H7 (cell line): ENCODE data around the gene PJA2. TPM values are rescaled to one million over a fixed set of nuclear protein-coding genes. Genes with fewer than 3 reads are reported as not detected.
"Not testable (repeated sequence)": the region's sequence is repeated elsewhere in the genome, so short reads cannot be mapped to it uniquely, and the experiment has no call there.

Experiments
- DNase-seq: peaks from one replicate; pipeline ENCODE4 v3.0.0; 2012
- H3K27me3 ChIP-seq: 2 replicates; pipeline ENCODE4 v1.6.0; 2011; ENCODE audit warnings: mild to moderate bottlenecking, low read length; ENCODE audit not compliant: control insufficient read depth, insufficient read depth
- H3K36me3 ChIP-seq: replicated peaks from 2 replicates; pipeline ENCODE4 v1.5.1; 2011; ENCODE audit warnings: low read length; ENCODE audit not compliant: control insufficient read depth, insufficient read depth
- H3K4me3 ChIP-seq: 2 replicates; pipeline ENCODE4 v1.5.1; 2011; ENCODE audit warnings: low read depth, mild to moderate bottlenecking, control low read depth, low read length, moderate library complexity; ENCODE audit not compliant: insufficient read depth
- total RNA-seq: library from RNA; depleted of rRNA; stranded (reverse); fragments of >200 nt; shearing (Covaris generic); gene quantifications from 2 replicates; pipeline ENCODE4 v1.2.3, GENCODE V29; 2014

PJA2 gene
- total RNA-seq, 1 experiment from 2014 or later, result 48.0 TPM

DNA sequence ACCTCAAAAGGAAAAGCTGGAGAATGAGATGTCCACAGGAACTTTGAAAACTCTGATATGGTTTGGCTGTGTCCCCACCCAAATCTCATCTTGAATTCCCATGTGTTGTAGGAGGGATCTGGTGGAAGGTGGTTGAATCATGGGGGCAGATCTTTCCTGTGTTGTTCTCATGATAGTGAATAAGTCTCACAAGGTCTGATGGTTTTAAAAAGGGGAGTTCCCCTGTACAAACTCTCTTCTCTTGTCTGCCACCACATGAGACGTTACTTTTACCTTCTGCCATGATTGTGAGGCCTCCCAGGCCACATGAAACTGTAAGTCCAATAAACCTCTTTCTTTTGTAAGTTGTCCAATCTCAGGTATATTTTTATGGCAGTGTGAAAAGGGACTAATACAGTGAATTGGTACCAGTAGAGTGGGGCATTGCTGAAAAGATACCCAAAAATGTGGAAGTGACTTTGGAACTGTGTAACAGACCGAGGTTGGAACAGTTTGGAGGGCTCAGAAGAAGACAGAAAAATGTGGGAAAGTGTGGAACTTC is 4.2 kb upstream of the PJA2 start:
- H3K36me3 ChIP-seq, H3K27me3 ChIP-seq, H3K4me3 ChIP-seq, DNase-seq: not testable (repeated sequence)

DNA sequence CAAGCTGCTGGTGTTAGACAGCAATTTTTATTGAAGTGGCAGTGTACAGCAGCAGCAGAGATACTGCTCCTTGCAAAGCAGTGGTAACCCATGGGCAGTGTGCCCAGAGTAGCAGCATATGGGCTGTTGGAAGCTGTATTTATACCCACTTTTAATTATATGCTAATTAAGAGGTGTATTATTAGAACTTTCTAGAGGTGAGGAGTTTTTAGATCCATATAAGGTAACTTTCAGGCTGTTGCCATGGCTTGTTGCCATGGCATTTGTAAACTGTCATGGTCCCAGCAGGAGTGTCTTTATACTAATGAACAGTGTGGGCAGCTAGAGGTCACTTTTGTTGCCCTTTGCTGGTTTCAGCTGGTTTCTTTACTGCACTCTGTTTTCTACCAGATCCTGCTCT is 3.7 kb upstream of the PJA2 start:
- H3K27me3 ChIP-seq, result no peaks in the 10 kb centered on the region
- no peak for DNase-seq
- no peak overlapping the region for H3K4me3 ChIP-seq
- H3K36me3 ChIP-seq, result no peaks in the 10 kb centered on the region

GRCh38 chr5:109412981-109413402 is 3.2 kb upstream of the PJA2 start:
- Histone ChIP-seq H3K36me3 (no peaks in the 10 kb centered on the region), H3K4me3 (no peak overlapping the region), H3K27me3 (no peaks in the 10 kb centered on the region)
- DNase-seq, result no peak

- Histone ChIP-seq H3K27me3 (no peaks in the 10 kb centered on the region), H3K4me3 (no peak overlapping the region), H3K36me3 (no peaks in the 10 kb centered on the region)
- DNase-seq, result no peak
Observed at GRCh38 chr5:109411627-109412026, 1.9 kb upstream of the PJA2 start.

DNA sequence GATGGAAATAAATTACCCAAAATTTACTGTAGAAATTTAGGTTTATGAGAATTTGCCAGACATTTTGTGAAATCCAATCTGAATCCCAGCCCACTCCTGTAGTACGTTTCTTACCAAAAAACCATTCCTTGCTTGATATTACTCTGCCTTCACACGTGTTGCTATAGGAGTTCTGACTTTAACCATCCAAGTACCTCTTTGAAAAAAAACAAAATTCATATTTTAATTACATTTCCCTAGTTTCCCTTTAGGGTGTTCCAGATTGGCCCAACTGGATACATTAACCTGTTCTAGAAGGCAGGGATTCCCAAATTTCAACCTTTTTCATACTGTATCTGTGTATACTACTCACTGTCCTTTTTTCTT is 1.4 kb upstream of the PJA2 start:
- DNase-seq, result no peak
- H3K4me3 ChIP-seq, result peak overlapping the region; percentile 56
- H3K36me3 ChIP-seq, result no peaks in the 10 kb centered on the region
- no peaks in the 10 kb centered on the region for H3K27me3 ChIP-seq

DNA sequence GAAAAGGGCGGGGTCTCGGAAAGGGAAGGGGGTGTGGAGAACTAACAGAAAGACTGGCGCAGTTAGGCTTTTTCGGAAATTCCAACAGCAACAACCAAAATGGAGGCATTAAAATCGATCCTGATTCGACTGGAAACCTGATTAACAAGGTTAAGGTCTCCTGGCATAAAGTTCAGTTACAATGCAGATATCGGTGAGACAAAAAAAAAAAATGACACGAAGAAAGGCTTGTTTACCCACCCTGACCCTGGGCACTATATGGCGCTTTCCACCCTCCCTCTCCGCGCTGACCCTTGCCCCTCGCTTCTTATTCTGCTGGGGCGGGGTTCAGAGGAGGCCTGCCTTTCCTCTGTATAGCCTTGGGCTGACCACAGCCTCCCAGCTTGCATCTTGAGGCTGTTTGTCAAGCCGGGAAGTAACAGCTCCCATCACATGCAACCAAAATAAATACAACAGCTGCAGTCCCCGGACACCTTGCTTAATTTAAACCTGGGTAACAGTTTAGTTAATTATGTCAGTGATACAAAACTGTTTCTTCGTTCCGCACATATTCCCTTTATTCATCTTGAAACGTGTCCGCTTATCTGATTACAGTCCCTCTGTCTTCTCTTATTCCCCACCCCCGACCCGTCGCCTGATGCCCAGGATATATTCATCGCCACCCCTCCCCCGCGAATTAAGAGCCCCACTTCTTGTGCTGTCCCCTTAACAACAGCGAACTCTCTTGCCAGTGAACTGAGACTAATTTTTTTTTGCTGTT is 795 bp upstream of the PJA2 start:
- DNase-seq, result peak; percentile 34
- H3K27me3 ChIP-seq, result no peaks in the 10 kb centered on the region
- peak overlapping the region; percentile 56 for H3K4me3 ChIP-seq
- no peaks in the 10 kb centered on the region for H3K36me3 ChIP-seq

GRCh38 chr5:109408991-109409843 is 557 bp downstream of the PJA2 start:
- Histone ChIP-seq H3K36me3 (no peaks in the 10 kb centered on the region), H3K4me3 (peak overlapping the region; percentile 88), H3K27me3 (no peaks in the 10 kb centered on the region)
- peak; percentile 72 for DNase-seq

- H3K27me3 ChIP-seq, result no peaks in the 10 kb centered on the region
- DNase-seq, result no peak
- no peaks in the 10 kb centered on the region for H3K36me3 ChIP-seq
- no peak overlapping the region for H3K4me3 ChIP-seq
Observed at GRCh38 chr5:109407913-109408312, 1.9 kb downstream of the PJA2 start.

- no peak for DNase-seq
- Histone ChIP-seq H3K36me3 (no peaks in the 10 kb centered on the region), H3K27me3 (no peaks in the 10 kb centered on the region), H3K4me3 (no peak overlapping the region)
Observed at GRCh38 chr5:109406719-109407118, 3.1 kb downstream of the PJA2 start.

DNA sequence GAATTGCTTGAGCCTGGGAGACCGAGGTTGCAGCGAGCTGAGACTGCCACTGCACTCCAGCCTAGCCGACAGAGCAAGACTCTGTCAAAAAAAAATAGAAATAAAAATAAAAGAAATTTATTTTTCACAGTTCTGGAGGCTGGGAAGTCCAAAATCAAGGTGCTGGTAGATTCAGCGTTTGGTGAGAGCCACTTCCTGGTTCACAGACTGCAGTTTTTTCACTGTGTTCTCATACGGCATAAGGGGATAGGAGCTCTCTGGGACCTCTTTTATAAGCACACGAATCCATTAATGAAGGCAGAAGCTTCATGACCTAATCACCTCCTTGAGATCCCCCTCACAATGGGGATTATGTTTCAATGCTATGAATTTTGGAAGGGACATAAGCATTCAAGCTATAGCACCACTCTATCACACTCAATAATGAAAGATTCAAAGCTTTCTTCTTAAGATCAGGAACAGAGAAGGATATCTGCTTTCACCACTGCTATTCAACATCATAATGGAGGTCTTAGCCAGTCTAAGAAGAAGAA is 5.3 kb downstream of the PJA2 start:
- no peak for DNase-seq
- no peaks in the 10 kb centered on the region for H3K27me3 ChIP-seq

DNA sequence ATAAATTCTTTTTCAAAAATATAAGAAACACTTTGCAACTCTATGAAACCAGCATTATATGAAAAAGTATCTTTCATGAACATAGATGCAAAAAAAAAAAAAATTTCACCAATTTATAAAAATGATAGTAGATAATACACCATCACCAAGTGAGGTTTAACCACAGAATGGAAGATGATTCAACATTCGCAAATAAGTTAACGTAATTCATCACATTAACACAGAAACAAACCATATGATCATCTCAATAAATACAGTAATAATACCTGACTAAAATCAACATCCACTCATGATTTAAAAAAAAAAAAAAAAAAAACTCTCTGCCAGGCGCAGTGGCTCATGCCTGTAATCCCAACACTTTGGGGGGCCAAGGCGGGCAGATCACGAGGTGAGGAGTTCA is 6.3 kb downstream of the PJA2 start:
- Histone ChIP-seq H3K27me3 (no peaks in the 10 kb centered on the region), H3K36me3 (no peaks in the 10 kb centered on the region), H3K4me3 (no peak overlapping the region)
- DNase-seq, result no peak

More for the DNA sequence above, 5.3 kb downstream of the PJA2 start:
- Histone ChIP-seq H3K36me3 (no peaks in the 10 kb centered on the region), H3K4me3 (no peak overlapping the region)

- H3K36me3 ChIP-seq, result no peaks in the 10 kb centered on the region
- no peaks in the 10 kb centered on the region for H3K27me3 ChIP-seq
- no peak for DNase-seq
- H3K4me3 ChIP-seq, result no peak overlapping the region
Observed at GRCh38 chr5:109399092-109399759, 10.5 kb downstream of the PJA2 start.

- no peak for DNase-seq
- Histone ChIP-seq H3K27me3 (no peaks in the 10 kb centered on the region), H3K4me3 (no peak overlapping the region), H3K36me3 (no peaks in the 10 kb centered on the region)
Observed at GRCh38 chr5:109396965-109397364, 12.8 kb downstream of the PJA2 start.

- Histone ChIP-seq H3K27me3 (no peaks in the 10 kb centered on the region), H3K36me3 (no peaks in the 10 kb centered on the region), H3K4me3 (no peak overlapping the region)
- DNase-seq, result no peak
Observed at GRCh38 chr5:109394806-109395205, 15.0 kb downstream of the PJA2 start.
